ENCODE data around the gene FAM120A. TPM values are rescaled to one million over a fixed set of nuclear protein-coding genes. Genes with fewer than 3 reads are reported as not detected.

FAM120A gene
- total RNA-seq, 1 experiment from 2014 or later, result 70.5 TPM

DNA sequence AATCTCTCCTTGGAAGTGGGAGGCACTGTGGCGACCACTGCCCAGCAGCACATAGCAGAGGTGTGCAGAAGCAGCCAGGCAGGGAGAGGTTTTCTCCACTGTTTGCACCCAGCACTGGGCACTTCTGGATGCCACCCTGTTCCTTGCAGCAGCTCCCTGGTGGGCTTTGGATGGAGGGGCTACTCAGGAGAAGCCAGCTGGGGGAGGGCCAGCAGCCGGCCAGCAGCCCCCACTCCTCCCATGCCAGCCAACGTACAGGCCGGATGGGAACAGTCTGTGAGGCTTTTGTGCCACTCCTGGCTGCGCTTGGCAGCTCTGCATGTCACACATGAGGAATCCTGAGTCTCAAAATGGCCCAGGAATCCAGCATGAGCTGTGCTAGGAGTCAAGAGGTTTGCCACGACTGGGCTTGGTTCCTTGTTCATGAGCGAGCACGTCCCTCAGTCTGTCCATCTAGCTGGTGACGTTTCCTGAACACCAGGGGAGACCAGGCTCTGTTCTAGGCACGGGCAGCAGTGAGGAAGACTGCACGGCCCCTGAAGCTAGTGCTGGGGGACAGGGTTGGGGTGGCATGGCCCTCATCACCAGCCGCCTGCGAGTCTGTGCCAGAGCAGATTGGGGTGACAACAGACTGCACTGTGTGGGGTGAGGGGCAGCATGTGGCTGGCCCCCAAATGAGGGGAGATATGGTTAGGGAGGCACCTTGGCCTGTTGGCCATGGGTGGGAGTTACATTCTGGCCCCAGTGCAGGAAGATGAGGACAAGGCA is 135.0 kb downstream of the FAM120A start:
- no peaks in the 10 kb centered on the region for H3K36me3 ChIP-seq (ENCODE audit: control insufficient read depth, insufficient read depth, low read length)
- no peak overlapping the region for H3K27ac ChIP-seq (ENCODE audit: low read length)
- DNase-seq (ENCODE audit: low read depth, low spot score) (no peak), ATAC-seq (no peak)
- H3K27me3 ChIP-seq (ENCODE audit: control insufficient read depth, insufficient read depth, low read length), result no peaks in the 10 kb centered on the region
- H3K4me1 ChIP-seq (ENCODE audit: control insufficient read depth, insufficient read depth, low read length), result no peaks in the 10 kb centered on the region; the same call in 1 of the 2 replicates
- TF ChIP-seq, protein P1, sequence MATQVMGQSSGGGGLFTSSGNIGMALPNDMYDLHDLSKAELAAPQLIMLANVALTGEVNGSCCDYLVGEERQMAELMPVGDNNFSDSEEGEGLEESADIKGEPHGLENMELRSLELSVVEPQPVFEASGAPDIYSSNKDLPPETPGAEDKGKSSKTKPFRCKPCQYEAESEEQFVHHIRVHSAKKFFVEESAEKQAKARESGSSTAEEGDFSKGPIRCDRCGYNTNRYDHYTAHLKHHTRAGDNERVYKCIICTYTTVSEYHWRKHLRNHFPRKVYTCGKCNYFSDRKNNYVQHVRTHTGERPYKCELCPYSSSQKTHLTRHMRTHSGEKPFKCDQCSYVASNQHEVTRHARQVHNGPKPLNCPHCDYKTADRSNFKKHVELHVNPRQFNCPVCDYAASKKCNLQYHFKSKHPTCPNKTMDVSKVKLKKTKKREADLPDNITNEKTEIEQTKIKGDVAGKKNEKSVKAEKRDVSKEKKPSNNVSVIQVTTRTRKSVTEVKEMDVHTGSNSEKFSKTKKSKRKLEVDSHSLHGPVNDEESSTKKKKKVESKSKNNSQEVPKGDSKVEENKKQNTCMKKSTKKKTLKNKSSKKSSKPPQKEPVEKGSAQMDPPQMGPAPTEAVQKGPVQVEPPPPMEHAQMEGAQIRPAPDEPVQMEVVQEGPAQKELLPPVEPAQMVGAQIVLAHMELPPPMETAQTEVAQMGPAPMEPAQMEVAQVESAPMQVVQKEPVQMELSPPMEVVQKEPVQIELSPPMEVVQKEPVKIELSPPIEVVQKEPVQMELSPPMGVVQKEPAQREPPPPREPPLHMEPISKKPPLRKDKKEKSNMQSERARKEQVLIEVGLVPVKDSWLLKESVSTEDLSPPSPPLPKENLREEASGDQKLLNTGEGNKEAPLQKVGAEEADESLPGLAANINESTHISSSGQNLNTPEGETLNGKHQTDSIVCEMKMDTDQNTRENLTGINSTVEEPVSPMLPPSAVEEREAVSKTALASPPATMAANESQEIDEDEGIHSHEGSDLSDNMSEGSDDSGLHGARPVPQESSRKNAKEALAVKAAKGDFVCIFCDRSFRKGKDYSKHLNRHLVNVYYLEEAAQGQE (IDR thresholded peaks at IDR 0.05; ENCODE audit: insufficient read depth in 1 of 2, low read depth in 2 of 2, low read length in 1 of 2), result no peak
- TF ChIP-seq, protein P2, sequence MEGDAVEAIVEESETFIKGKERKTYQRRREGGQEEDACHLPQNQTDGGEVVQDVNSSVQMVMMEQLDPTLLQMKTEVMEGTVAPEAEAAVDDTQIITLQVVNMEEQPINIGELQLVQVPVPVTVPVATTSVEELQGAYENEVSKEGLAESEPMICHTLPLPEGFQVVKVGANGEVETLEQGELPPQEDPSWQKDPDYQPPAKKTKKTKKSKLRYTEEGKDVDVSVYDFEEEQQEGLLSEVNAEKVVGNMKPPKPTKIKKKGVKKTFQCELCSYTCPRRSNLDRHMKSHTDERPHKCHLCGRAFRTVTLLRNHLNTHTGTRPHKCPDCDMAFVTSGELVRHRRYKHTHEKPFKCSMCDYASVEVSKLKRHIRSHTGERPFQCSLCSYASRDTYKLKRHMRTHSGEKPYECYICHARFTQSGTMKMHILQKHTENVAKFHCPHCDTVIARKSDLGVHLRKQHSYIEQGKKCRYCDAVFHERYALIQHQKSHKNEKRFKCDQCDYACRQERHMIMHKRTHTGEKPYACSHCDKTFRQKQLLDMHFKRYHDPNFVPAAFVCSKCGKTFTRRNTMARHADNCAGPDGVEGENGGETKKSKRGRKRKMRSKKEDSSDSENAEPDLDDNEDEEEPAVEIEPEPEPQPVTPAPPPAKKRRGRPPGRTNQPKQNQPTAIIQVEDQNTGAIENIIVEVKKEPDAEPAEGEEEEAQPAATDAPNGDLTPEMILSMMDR (IDR thresholded peaks at IDR 0.05), result no peak
- CTCF ChIA-PET, result no interaction called here
- BruUV-seq (replicated peaks), result no TSS peak
- intact Hi-C loops (cut with micrococcal nuclease; ENCODE audit: unreplicated experiment), result no loop called here
- no peaks in the 10 kb centered on the region; the same call in 1 of the 2 replicates for H3K9me3 ChIP-seq (ENCODE audit: control insufficient read depth, insufficient read depth, low read depth, low read length)
- in situ Hi-C loops (cut with HindIII; ENCODE audit: low pct_unique_long_range_greater_than_20kb, low sequenced_read_pairs), result no loop called here
- H3K4me3 ChIP-seq (ENCODE audit: low read depth in 2 of 2, low read length in 2 of 2), result no peak overlapping the region
- POLR2A ChIA-PET, result no interaction called here

DNA sequence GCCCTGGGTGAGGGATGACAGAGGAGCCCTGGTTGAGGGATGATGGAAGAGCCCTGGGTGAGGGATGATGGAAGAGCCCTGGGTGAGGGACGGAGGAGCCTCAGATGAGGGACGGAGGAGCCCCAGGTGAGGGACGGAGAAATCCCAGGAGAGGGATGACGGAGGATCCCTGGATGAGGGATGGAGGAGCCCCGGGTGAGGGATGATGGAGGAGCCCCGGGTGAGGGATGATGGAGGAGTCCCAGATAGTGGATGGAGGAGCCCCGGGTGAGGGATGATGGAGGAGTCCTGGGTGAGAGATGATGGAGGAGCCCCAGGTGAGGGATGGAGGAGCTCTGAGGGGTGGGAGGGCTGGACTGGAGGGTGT is 135.8 kb downstream of the FAM120A start:
- BruUV-seq (replicated peaks), result no TSS peak
- Histone ChIP-seq H3K9me3 (ENCODE audit: control insufficient read depth, insufficient read depth, low read depth, low read length) (no peaks in the 10 kb centered on the region; the same call in 1 of the 2 replicates), H3K4me1 (ENCODE audit: control insufficient read depth, insufficient read depth, low read length) (no peaks in the 10 kb centered on the region; the same call in 1 of the 2 replicates), H3K27ac (ENCODE audit: low read length) (no peak overlapping the region), H3K4me3 (ENCODE audit: low read depth in 2 of 2, low read length in 2 of 2) (no peak overlapping the region), H3K36me3 (ENCODE audit: control insufficient read depth, insufficient read depth, low read length) (no peaks in the 10 kb centered on the region), H3K27me3 (ENCODE audit: control insufficient read depth, insufficient read depth, low read length) (no peaks in the 10 kb centered on the region)
- ChIA-PET POLR2A (no interaction called here), CTCF (no interaction called here)
- intact Hi-C loops (cut with micrococcal nuclease; ENCODE audit: unreplicated experiment) (no loop called here), in situ Hi-C loops (cut with HindIII; ENCODE audit: low pct_unique_long_range_greater_than_20kb, low sequenced_read_pairs) (no loop called here)
- ATAC-seq, result no peak
- no peak for DNase-seq (ENCODE audit: low read depth, low spot score)
- no peak for TF ChIP-seq SIN3A (IDR thresholded peaks at IDR 0.05; ENCODE audit: borderline replicate concordance, insufficient read depth, low read depth, low read length)
- no peak for TF ChIP-seq TCF7L2 (IDR thresholded peaks at IDR 0.05; ENCODE audit: low read depth, low read length)
- TF ChIP-seq, protein P2 (IDR thresholded peaks at IDR 0.05), result no peak
- TF ChIP-seq, protein P1 (IDR thresholded peaks at IDR 0.05; ENCODE audit: insufficient read depth in 1 of 2, low read depth in 2 of 2, low read length in 1 of 2), result no peak
- TF ChIP-seq POLR2AphosphoS5 (IDR thresholded peaks at IDR 0.05; ENCODE audit: low read depth, low read length), result no peak
